ENCODE measurements around the gene HBP1. TPM values are rescaled to one million over a fixed set of nuclear protein-coding genes. Genes with fewer than 3 reads are reported as not detected.

HBP1 gene
- polyA plus RNA-seq, 2 of the 4 experiments (the other 2 are of a cell fraction): 28.9 to 52.4 TPM

GRCh38 chr7:107201795-107202450, 33.1 kb downstream of the HBP1 start:
- ChIA-PET POLR2A (no interaction called here), CTCF (interaction anchor here (0.6 to 1.5 kb wide), 14 partner anchors 9 to 944 kb away, joined by 3 to 6 read pairs (median 3); partner anchors contain the start of gene HBP1)
- Histone ChIP-seq H3K9me3 (no peaks in the 10 kb centered on the region), H3K4me2 (no peak overlapping the region), H3K4me3 (no peak overlapping the region), H3K27ac (no peak overlapping the region), H3K4me1 (no peaks in the 10 kb centered on the region)
- DNase-seq (ENCODE audit: low read depth in 1 of 2, low spot score in 1 of 2) (peak; percentile 51 to 68), FAIRE-seq (no peak), ATAC-seq (peak; percentile 95)
- no peak for TF ChIP-seq RFX5 (IDR thresholded peaks at IDR 0.05)
- TF ChIP-seq CBX8 (IDR thresholded peaks at IDR 0.05): no peak
- TF ChIP-seq POLR2AphosphoS2 (conservative IDR thresholded peaks at IDR 0.05; ENCODE audit: low read length): no peak
- TF ChIP-seq MAZ (IDR thresholded peaks at IDR 0.05; ENCODE audit: borderline replicate concordance, low read depth, low read length): no peak
- TF ChIP-seq, protein P1, sequence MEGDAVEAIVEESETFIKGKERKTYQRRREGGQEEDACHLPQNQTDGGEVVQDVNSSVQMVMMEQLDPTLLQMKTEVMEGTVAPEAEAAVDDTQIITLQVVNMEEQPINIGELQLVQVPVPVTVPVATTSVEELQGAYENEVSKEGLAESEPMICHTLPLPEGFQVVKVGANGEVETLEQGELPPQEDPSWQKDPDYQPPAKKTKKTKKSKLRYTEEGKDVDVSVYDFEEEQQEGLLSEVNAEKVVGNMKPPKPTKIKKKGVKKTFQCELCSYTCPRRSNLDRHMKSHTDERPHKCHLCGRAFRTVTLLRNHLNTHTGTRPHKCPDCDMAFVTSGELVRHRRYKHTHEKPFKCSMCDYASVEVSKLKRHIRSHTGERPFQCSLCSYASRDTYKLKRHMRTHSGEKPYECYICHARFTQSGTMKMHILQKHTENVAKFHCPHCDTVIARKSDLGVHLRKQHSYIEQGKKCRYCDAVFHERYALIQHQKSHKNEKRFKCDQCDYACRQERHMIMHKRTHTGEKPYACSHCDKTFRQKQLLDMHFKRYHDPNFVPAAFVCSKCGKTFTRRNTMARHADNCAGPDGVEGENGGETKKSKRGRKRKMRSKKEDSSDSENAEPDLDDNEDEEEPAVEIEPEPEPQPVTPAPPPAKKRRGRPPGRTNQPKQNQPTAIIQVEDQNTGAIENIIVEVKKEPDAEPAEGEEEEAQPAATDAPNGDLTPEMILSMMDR (IDR thresholded peaks at IDR 0.05): peak; percentile 53
- TF ChIP-seq POLR2A (IDR thresholded peaks at IDR 0.05; ENCODE audit: low read length): no peak
- no peak for TF ChIP-seq PHF8 (IDR thresholded peaks at IDR 0.05; ENCODE audit: borderline replicate concordance, low read depth)
- TF ChIP-seq ZC3H11A (IDR thresholded peaks at IDR 0.05): no peak
- peak; percentile 57 to 68 for TF ChIP-seq RAD21 (conservative IDR thresholded peaks at IDR 0.05 in 1 of 2, IDR thresholded peaks at IDR 0.05 in 1 of 2)
- TF ChIP-seq JUNB (IDR thresholded peaks at IDR 0.05): no peak
- no peak for TF ChIP-seq HMGXB4 (CRISPR knock-in tag; IDR thresholded peaks at IDR 0.05; ENCODE audit: borderline replicate concordance)
- TF ChIP-seq KDM5A (IDR thresholded peaks at IDR 0.05): no peak
- TF ChIP-seq SMC3 (IDR thresholded peaks at IDR 0.05): peak; percentile 55
- TF ChIP-seq NPAS2 (CRISPR knock-in tag; IDR thresholded peaks at IDR 0.05; ENCODE audit: borderline replicate concordance): no peak
- no peak for TF ChIP-seq HES2 (IDR thresholded peaks at IDR 0.05)
- TF ChIP-seq ZNF302 (CRISPR knock-in tag; IDR thresholded peaks at IDR 0.05): no peak
- TF ChIP-seq, protein P2, sequence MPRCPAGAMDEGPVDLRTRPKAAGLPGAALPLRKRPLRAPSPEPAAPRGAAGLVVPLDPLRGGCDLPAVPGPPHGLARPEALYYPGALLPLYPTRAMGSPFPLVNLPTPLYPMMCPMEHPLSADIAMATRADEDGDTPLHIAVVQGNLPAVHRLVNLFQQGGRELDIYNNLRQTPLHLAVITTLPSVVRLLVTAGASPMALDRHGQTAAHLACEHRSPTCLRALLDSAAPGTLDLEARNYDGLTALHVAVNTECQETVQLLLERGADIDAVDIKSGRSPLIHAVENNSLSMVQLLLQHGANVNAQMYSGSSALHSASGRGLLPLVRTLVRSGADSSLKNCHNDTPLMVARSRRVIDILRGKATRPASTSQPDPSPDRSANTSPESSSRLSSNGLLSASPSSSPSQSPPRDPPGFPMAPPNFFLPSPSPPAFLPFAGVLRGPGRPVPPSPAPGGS (IDR thresholded peaks at IDR 0.05): no peak
- no peak for TF ChIP-seq TP53 (CRISPR knock-in tag; IDR thresholded peaks at IDR 0.05)
- 49% methylated on average over 4 of the region's 4 CpGs for whole genome bisulfite sequencing (ENCODE audit: missing lambda C conversion rate)

DNA sequence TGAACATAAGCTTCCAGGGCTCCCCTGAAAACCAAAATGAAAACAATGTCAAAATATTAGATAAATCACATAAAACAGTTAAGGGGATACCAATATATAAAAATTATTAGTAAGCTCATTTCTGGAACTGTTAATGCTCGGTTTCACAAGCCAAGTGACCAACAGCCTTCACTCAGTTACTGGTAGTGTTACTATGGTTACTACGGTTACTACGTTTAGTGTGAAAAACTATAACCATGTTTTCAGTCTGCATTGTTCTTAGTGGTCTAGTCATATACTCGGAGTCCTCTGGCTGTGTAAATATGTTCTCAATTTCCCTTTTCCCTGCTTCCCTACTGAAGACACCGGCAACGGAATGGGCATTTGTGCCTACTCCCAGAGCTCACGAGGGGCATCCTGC, 34.8 kb downstream of the HBP1 start:
- ChIA-PET CTCF (interaction anchor here (0.9 to 1.7 kb wide), 5 partner anchors 10 to 668 kb away, joined by 3 to 5 read pairs (median 3); no protein-coding TSS in a partner anchor), POLR2A (no interaction called here)
- DNase-seq (ENCODE audit: low read depth in 1 of 2, low spot score in 1 of 2) (no peak), ATAC-seq (no peak), FAIRE-seq (no peak)
- WGBS (ENCODE audit: missing lambda C conversion rate): 89% methylated on average over 7 of the region's 7 CpGs
- Histone ChIP-seq H3K4me2 (no peak overlapping the region), H3K4me1 (no peaks in the 10 kb centered on the region), H3K4me3 (no peak overlapping the region), H3K27ac (no peak overlapping the region), H3K9me3 (no peaks in the 10 kb centered on the region)
- no peak for TF ChIP-seq RNF2 (IDR thresholded peaks at IDR 0.05; ENCODE audit: borderline replicate concordance, low read depth)
- TF ChIP-seq ZSCAN20 (CRISPR knock-in tag; IDR thresholded peaks at IDR 0.05): no peak
- TF ChIP-seq HOXA7 (CRISPR knock-in tag; IDR thresholded peaks at IDR 0.05): no peak
- TF ChIP-seq EHF (CRISPR knock-in tag; IDR thresholded peaks at IDR 0.05): no peak
- no peak for TF ChIP-seq RCOR1 (IDR thresholded peaks at IDR 0.05; ENCODE audit: low read depth, low read length)
- TF ChIP-seq ZNF302 (CRISPR knock-in tag; IDR thresholded peaks at IDR 0.05): no peak
- no peak for TF ChIP-seq MAFK (IDR thresholded peaks at IDR 0.05; ENCODE audit: partially characterized antibody)
- TF ChIP-seq TP53 (CRISPR knock-in tag; IDR thresholded peaks at IDR 0.05): no peak

Data from A549 (cell line).